Caco-2 (cell line): ENCODE data around the gene FAM13B. TPM values are rescaled to one million over a fixed set of nuclear protein-coding genes. Genes with fewer than 3 reads are reported as not detected.

ENCODE experiments used
- BruUV-seq: library from RNA; stranded (reverse); fragments of 400-500 nt; replicated peaks from 2 replicates; lab custom pipeline; 2021; lab: Mats Ljungman, UMichigan
- CTCF ChIA-PET: fragments of 300-600 bp; sonication (Branson Sonifier 250); formaldehyde crosslinking; loops from one replicate; lab custom pipeline; 2022; ENCODE audit warnings: antibody characterized with exemption; lab: Charles Lee
- POLR2A ChIA-PET: fragments of 300-600 bp; sonication (Branson Sonifier 250); formaldehyde crosslinking; loops from one replicate; lab custom pipeline; 2022; ENCODE audit warnings: antibody characterized with exemption; lab: Charles Lee
- DNase-seq, 2 experiments: peaks; one replicate each; pipeline versions ENCODE4 v3.0.0 to v3.0.0-alpha.2; 2020 to 2022
- H3K27me3 ChIP-seq: replicated peaks from 2 replicates; pipeline ENCODE4 v1.6.0; 2011; ENCODE audit warnings: low read length; ENCODE audit not compliant: control insufficient read depth, insufficient read depth
- H3K36me3 ChIP-seq: 2 replicates; pipeline ENCODE4 v1.5.1; 2011; ENCODE audit warnings: low read length; ENCODE audit not compliant: control insufficient read depth, insufficient read depth
- H3K4me1 ChIP-seq: fragments of 250-450 bp; sonication (Bioruptor Pico); 2 replicates; pipeline ENCODE4 v1.5.1; 2020; ENCODE audit warnings: mild to moderate bottlenecking
- H3K4me3 ChIP-seq: 2 replicates; pipeline ENCODE4 v1.5.1; 2011; ENCODE audit warnings: low read depth, mild to moderate bottlenecking, control low read depth, low read length
- H3K9me3 ChIP-seq: fragments of 250-450 bp; sonication (Bioruptor Pico); 2 replicates; pipeline ENCODE4 v1.5.1; 2020; ENCODE audit warnings: mild to moderate bottlenecking, moderate library complexity
- H3K27ac Mint-ChIP-seq: one replicate; pipeline ENCODE4 v1.8.0; 2022; ENCODE audit warnings: mixed read lengths; ENCODE audit not compliant: unreplicated experiment
- H3K27me3 Mint-ChIP-seq: one replicate; pipeline ENCODE4 v1.8.0; 2022; ENCODE audit warnings: mixed read lengths; ENCODE audit not compliant: insufficient read depth, unreplicated experiment
- H3K36me3 Mint-ChIP-seq: one replicate; pipeline ENCODE4 v1.8.0; 2022; ENCODE audit warnings: mild to moderate bottlenecking, mixed read lengths; ENCODE audit not compliant: insufficient read depth, unreplicated experiment
- H3K4me1 Mint-ChIP-seq: one replicate; pipeline ENCODE4 v1.8.0; 2022; ENCODE audit warnings: low read depth, mixed read lengths; ENCODE audit not compliant: unreplicated experiment
- H3K4me3 Mint-ChIP-seq: one replicate; pipeline ENCODE4 v1.8.0; 2022; ENCODE audit warnings: mild to moderate bottlenecking, moderate library complexity, mixed read lengths; ENCODE audit not compliant: unreplicated experiment
- H3K9me3 Mint-ChIP-seq: one replicate; pipeline ENCODE4 v1.8.0; 2022; ENCODE audit warnings: mixed read lengths; ENCODE audit not compliant: unreplicated experiment
- intact Hi-C: fragments of 100-400 bp; cut with micrococcal nuclease; formaldehyde crosslinking; loops from one replicate; pipeline ENCODE4 v1.10.0; 2022; ENCODE audit not compliant: unreplicated experiment
- total RNA-seq: library from RNA; stranded (reverse); gene quantifications from 2 replicates; pipeline ENCODE4 v1.2.3, GENCODE V29; 2022
- TF ChIP-seq, protein P1 (sequence below), 2 experiments: fragments of 200-600 bp in 1 of 2; IDR thresholded peaks; 1 replicate in 1 of 2; 2 replicates in 1 of 2; pipeline versions ENCODE4 v1.5.1 to v1.8.0; 2011 to 2022; ENCODE audit warnings: antibody characterized with exemption in 1 of 2, control low read depth in 1 of 2, inconsistent platforms in 1 of 2, low read depth in 1 of 2, low read length in 1 of 2, mild to moderate bottlenecking in 1 of 2, moderate library complexity in 1 of 2; ENCODE audit not compliant: insufficient read depth in 1 of 2, severe bottlenecking in 1 of 2, unreplicated experiment in 1 of 2

Gene FAM13B
- total RNA-seq, 1 experiment from 2014 or later, result 55.8 TPM

DNA sequence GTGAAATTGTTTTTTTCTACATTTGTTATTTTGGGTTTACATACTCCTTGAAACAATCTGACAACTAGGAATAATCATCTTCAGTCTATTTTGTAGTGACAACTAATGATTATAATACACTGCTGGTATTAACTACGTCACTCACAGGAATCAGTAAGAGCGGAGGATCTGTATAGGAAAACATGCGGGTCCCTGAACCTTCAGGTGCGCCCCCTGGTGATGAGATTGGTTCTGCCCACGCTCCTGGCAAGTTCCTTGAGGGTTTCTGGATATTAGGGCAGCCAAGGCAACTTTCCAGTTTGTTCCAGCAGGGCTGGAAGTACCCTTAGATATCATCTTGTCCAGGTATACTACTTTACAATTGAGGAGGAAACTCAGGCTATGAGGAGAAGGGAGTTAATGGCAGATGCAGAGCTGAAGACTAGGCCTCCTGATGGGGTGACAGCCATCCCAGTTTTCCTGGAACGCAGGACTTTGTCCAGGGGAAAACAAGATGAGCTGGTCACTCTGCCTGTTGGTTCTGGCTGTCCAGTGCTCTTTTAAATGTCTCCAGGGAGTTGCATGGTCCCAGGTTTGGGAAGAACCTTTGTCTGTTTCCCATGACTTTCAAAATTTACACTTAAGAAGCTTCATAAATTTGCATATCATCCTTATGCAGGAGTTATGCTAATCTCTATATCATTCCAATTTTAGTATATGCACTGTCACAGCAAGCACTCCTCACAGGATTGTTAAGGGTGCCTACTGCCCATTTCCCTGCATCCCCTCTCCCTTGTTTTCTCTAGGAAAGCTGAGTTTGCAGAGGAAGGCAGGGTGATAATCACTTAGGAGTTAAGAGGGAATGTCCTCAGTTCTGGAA, 36.1 kb upstream of the FAM13B start:
- intact Hi-C loops, result loop anchor here (1.0 to 2.0 kb wide), 2 partner anchors 33 to 440 kb away; no protein-coding TSS in a partner anchor
- Mint-ChIP-seq H3K4me1 (no peaks in the 10 kb centered on the region), H3K27me3 (no peaks in the 10 kb centered on the region), H3K4me3 (no peak overlapping the region), H3K36me3 (no peaks in the 10 kb centered on the region), H3K9me3 (no peaks in the 10 kb centered on the region), H3K27ac (no peak overlapping the region)
- no peaks in the 10 kb centered on the region for H3K27me3 ChIP-seq
- peak; percentile 70 to 76 for DNase-seq
- BruUV-seq, result no TSS peak
- no peak overlapping the region for H3K4me3 ChIP-seq
- CTCF ChIA-PET, result interaction anchor here (0.7 to 1.9 kb wide), 3 partner anchors 13 to 439 kb away, joined by 3 to 21 read pairs (median 3); no protein-coding TSS in a partner anchor
- no peaks in the 10 kb centered on the region for H3K9me3 ChIP-seq
- POLR2A ChIA-PET, result no interaction called here
- no peaks in the 10 kb centered on the region for H3K36me3 ChIP-seq
- H3K4me1 ChIP-seq, result 0 out of 2 replicates have a peak, but pooled peaks cover 6% of the 10 kb centered on the region
- TF ChIP-seq, protein P1, sequence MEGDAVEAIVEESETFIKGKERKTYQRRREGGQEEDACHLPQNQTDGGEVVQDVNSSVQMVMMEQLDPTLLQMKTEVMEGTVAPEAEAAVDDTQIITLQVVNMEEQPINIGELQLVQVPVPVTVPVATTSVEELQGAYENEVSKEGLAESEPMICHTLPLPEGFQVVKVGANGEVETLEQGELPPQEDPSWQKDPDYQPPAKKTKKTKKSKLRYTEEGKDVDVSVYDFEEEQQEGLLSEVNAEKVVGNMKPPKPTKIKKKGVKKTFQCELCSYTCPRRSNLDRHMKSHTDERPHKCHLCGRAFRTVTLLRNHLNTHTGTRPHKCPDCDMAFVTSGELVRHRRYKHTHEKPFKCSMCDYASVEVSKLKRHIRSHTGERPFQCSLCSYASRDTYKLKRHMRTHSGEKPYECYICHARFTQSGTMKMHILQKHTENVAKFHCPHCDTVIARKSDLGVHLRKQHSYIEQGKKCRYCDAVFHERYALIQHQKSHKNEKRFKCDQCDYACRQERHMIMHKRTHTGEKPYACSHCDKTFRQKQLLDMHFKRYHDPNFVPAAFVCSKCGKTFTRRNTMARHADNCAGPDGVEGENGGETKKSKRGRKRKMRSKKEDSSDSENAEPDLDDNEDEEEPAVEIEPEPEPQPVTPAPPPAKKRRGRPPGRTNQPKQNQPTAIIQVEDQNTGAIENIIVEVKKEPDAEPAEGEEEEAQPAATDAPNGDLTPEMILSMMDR (IDR thresholded peaks at IDR 0.05; ENCODE audit: insufficient read depth in 1 of 2, low read depth in 1 of 2, low read length in 1 of 2, severe bottlenecking in 1 of 2, unreplicated experiment in 1 of 2), result peak; percentile 49 to 70

DNA sequence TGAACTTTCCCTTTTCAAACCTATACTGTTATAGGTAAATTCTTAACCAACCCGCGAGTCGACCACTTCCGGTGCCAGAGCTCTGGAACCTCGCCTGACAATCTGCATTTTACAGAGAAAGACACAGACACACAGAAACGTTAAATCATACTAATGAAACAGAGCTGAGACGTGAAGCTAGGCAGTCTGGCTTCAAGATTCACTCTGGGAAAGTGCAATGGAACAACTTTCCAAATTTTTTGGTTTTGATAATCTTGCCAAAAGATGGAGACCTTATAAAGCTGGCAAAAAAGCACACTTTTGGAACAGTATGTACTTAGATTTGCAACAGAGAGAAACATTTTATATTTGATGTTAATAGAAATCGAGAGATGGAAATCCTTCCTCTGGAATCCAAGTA, 35.1 kb upstream of the FAM13B start:
- no peaks in the 10 kb centered on the region for H3K36me3 ChIP-seq
- no peaks in the 10 kb centered on the region for H3K9me3 ChIP-seq
- H3K36me3 Mint-ChIP-seq, result no peaks in the 10 kb centered on the region
- TF ChIP-seq, protein P1 (IDR thresholded peaks at IDR 0.05; ENCODE audit: insufficient read depth in 1 of 2, low read depth in 1 of 2, low read length in 1 of 2, severe bottlenecking in 1 of 2, unreplicated experiment in 1 of 2), result no peak
- H3K4me3 Mint-ChIP-seq, result no peak overlapping the region
- intact Hi-C loops, result loop anchor here (2.0 kb wide), 1 partner anchor 439 kb away; no protein-coding TSS in a partner anchor
- no peak for DNase-seq
- H3K4me1 Mint-ChIP-seq, result no peaks in the 10 kb centered on the region
- H3K27me3 ChIP-seq, result no peaks in the 10 kb centered on the region
- no TSS peak for BruUV-seq
- ChIA-PET CTCF (interaction anchor here (0.7 to 1.9 kb wide), 2 partner anchors 32 to 407 kb away, joined by 5 to 21 read pairs; no protein-coding TSS in a partner anchor), POLR2A (no interaction called here)
- H3K4me3 ChIP-seq, result no peak overlapping the region
- H3K9me3 Mint-ChIP-seq, result no peaks in the 10 kb centered on the region
- H3K27me3 Mint-ChIP-seq, result no peaks in the 10 kb centered on the region
- 0 out of 2 replicates have a peak, but pooled peaks cover 6% of the 10 kb centered on the region for H3K4me1 ChIP-seq
- H3K27ac Mint-ChIP-seq, result no peak overlapping the region

DNA sequence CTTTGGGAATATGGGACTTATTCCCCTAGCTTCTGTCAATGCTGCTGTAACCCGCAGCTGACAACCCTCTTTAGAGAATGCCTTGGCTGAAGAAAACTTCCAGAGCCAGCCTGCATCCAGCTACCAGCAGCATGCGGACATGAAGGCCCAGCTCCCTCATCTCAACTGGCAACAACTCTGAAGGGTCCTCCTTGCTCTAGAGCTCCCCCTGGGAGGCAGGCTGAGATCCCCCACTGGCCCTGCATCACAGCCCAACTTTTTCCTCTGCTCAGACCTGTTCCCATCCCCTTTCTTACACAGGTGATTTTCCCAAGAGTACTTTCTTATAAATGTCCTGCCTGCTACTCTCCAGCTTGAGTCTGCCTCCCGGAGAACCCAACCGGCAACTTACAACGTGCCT, 32.2 kb upstream of the FAM13B start:
- Histone ChIP-seq H3K27me3 (no peaks in the 10 kb centered on the region), H3K4me1 (0 out of 2 replicates have a peak, but pooled peaks cover 6% of the 10 kb centered on the region), H3K9me3 (no peaks in the 10 kb centered on the region), H3K36me3 (no peaks in the 10 kb centered on the region), H3K4me3 (no peak overlapping the region)
- no peaks in the 10 kb centered on the region for H3K9me3 Mint-ChIP-seq
- no TSS peak for BruUV-seq
- CTCF ChIA-PET, result interaction anchor here (0.6 to 2.4 kb wide), 12 partner anchors 9 to 1213 kb away, joined by 3 to 36 read pairs (median 4); partner anchors contain the start of gene CDC23
- no peaks in the 10 kb centered on the region for H3K4me1 Mint-ChIP-seq
- H3K4me3 Mint-ChIP-seq, result no peak overlapping the region
- H3K27ac Mint-ChIP-seq, result no peak overlapping the region
- TF ChIP-seq, protein P1 (IDR thresholded peaks at IDR 0.05; ENCODE audit: insufficient read depth in 1 of 2, low read depth in 1 of 2, low read length in 1 of 2, severe bottlenecking in 1 of 2, unreplicated experiment in 1 of 2), result peak; percentile 67 to 68
- H3K36me3 Mint-ChIP-seq, result no peaks in the 10 kb centered on the region
- no peaks in the 10 kb centered on the region for H3K27me3 Mint-ChIP-seq
- DNase-seq, result peak; percentile 42 to 58
- POLR2A ChIA-PET, result no interaction called here
- intact Hi-C loops, result loop anchor here (1.0 kb wide), 1 partner anchor 29 kb away; no protein-coding TSS in a partner anchor
